ENCODE measurements around the gene C12orf57.

DNA sequence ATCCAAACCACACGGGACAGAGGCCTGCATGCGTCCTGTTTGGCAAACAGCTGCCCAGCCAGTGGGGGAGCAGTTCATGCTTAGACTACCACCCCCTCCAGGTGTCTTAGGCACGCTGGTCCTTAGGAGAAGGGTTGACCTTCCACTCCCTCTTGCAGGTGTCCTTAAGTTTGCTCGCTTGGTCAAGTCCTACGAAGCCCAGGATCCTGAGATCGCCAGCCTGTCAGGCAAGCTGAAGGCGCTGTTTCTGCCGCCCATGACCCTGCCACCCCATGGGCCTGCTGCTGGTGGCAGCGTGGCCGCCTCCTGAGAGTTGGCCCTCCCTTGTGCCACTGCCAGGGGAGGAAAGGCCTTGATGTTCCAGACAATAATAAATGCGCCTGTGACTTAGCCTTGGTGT lies 1.8 kb downstream of the C12orf57 start:
- no peak for TF ChIP-seq EZH2phosphoT487 (IDR thresholded peaks at IDR 0.05; ENCODE audit: low read length)
- TF ChIP-seq, protein P1, sequence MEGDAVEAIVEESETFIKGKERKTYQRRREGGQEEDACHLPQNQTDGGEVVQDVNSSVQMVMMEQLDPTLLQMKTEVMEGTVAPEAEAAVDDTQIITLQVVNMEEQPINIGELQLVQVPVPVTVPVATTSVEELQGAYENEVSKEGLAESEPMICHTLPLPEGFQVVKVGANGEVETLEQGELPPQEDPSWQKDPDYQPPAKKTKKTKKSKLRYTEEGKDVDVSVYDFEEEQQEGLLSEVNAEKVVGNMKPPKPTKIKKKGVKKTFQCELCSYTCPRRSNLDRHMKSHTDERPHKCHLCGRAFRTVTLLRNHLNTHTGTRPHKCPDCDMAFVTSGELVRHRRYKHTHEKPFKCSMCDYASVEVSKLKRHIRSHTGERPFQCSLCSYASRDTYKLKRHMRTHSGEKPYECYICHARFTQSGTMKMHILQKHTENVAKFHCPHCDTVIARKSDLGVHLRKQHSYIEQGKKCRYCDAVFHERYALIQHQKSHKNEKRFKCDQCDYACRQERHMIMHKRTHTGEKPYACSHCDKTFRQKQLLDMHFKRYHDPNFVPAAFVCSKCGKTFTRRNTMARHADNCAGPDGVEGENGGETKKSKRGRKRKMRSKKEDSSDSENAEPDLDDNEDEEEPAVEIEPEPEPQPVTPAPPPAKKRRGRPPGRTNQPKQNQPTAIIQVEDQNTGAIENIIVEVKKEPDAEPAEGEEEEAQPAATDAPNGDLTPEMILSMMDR (IDR thresholded peaks at IDR 0.05; ENCODE audit: low read length) = no peak
